Measurements from ENCODE around the gene DLX3.
"Not testable (repeated sequence)": the region's sequence is repeated elsewhere in the genome, so short reads cannot be mapped to it uniquely, and the experiment has no call there.

DLX3 gene

DNA sequence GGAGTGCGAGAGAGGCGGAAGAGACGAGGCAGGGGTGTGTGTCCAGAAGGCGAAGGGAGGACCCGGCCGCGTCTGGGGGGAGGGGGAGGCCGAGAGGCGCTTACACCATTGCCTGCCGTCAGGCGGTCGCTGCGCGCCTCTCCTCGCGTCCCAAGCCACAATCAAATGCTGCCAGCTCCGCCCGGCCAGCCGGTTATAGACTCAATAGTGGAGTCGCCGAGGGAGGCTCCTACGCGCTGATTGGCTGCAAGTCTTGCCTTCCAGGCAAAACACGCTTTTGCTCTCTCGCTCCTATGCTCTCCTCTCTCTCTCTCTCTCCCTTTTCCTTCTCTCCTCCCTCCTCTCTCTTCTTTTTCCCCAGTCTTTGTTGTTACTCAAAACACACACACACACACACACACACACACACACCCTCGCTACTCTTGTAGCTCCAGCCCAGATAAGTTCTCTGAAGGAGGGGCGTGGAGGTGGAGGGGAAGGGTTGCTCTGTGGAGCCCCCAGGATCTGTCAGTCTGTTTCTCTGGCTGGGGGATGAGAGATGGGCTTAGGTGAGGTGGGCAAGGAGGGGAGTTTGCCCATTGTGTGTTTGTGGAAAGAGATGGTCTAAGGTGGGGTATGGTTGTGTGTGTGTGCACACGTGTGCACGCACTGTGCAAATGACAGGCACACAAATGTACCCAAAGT is at the start of gene DLX3:
Gene DLX3, minus strand, starts transcription at position 170 of the 684 bp plus-strand sequence. CDS start 226 bp downstream, outside the sequence.
- peak in 9 of 51 donors; percentile 5 to 25 (median 14) for DNase-seq

DNA sequence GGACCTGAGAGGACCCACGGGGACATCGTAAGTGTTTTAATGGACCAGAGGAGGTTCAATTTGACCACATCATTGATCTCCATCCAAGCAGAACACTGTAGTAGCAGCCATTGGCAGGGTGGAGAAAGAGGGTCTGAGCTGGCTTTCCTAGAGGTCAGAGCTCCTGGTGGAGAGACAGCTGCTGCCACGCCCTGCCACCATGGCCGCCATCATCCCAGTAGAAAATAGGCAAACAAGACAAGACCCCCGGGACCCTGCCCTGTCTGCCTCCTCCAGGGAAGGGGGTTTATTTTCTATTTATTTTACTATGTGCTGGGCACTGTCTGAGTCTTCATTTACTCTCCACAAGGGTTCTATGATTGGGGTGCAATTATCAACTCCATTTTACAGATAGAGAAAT is 49.5 kb upstream of the DLX3 start:
- DNase-seq: no peak

DNA sequence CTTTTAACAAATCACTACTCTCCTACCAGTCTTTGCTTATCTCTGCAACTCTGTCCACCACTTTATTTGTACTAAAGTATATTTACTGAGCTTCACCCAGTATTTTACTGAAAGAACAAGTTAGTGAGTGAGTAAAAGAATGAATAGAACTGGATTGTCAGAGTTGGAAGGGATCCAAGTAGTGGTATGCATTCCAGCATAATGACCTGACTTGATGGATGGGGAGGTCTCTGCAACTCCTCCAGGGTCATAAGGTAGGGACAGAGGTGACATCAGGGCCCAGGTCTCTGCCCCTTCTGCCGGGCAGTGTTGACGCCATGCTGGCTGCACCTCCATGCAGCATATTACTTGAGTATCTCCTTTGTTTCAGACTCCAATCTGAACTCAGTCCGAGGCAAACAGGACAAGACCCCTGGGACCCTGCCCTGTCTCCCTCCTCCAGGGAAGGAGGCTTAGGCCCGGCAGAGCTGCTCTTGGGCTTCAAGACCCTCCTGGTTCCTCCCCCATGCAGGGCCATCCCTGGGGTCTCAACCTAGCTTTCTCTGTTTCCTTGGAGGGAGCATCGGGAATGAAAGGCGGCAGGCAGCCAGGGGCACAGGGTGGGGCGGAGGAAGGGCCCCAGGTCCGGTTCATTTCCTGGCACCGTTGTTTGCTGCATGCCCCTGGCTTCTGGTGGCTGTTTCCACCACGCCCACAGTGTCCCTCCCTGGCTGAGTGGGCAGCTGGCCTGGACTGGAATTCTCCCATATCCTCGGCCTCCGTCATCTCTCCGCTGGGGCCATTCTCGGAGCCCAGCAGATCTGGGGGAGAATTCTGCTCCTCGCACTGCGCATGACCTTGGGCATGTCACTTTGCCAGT is 48.5 kb upstream of the DLX3 start:
- DNase-seq: no peak

DNA sequence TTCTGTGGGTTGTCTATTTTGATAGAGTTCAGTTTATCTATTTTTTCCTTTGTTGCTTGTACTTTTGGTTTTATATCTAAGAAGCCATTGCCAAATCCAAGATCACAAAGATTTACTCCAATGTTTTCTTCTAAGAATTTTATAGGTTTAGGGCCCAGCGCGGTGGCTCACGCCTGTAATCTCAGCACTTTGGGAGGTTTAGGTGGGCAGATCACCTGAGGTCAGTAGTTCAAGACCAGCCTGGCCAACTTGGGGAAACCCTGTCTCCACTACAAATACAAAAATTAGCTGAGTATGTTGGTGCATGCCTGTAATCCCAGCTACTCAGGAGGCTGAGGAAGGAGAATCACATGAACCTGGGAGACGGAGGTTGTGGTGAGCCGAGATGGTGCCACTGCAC is 47.2 kb upstream of the DLX3 start:
- DNase-seq: no peak

DNA sequence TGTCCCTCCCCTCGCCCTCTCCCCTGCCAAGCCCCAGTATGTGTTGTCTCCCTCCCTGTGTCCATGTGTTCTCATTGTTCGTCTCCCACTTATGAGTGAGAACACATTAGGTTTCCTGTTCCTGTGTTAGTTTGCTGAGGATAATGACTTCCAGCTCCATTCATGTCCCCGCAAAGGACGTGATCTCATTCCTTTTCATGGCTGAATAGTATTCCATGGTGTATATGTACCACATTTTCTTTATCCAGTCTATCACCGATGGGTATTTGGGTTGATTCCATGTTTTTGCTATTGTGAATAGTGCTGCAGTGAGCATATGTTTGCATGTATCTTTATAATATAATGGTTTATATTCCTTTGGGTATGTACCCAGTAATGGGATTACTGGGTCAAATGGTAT is 45.5 kb upstream of the DLX3 start:
- not testable (repeated sequence) for DNase-seq

DNA sequence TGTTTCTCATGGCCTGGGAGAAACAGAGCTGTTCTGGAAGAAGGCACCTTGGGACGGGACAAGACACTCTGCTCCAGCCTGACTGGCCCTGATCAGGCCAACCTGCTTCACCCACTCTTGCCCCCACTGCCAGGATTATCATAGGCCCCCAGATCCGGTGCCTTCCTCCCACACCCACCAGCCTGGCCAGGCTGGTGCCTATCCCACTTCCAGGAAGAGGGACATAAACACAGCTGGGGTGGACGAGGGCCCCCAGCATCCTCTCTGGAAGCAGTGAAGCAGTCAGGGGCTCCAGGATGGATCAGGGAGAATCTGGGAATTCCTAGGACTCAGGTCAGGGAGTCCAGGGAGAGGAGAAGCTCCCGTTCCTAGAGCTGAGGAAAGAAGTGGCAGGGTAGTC is 44.0 kb upstream of the DLX3 start:
- DNase-seq: no peak

DNA sequence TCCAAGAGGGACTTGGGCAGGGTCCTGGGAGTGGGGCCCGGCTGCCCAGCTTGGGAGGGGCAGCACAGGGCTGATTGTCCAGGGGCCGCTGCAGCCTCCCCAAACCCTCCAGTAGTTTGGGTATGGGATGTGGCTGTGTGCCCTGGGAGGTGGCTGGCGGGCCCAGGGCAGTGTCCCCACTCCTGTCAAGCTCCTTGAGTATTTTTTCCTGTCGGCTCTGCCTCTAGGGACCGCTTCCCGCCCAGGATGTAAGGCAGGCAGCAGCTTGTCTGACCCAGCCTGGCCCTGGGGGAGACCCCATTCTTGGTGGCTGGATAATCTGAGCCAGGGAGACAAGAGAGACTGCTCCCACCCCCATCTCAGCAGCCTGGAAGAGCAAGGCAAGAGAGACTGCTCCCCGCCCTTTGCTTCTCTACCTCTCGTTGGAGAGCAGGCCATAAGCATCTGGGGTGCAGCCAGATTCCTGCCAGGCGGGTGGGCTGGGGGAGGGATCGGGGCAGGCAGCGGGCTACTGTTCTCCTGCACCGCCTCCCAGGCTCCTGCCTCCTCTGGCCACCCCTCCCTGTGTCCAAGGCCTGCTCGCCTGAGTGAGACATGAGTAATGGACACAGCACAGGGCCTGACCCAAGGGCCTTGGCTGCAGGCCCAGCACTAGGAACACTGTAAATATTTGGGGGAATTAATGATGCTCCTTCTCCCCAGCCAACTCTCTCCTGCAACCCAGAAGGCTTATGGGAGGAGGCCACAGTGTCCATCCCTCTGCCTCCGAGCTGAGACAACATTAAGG is 42.5 kb upstream of the DLX3 start:
- DNase-seq: no peak

DNA sequence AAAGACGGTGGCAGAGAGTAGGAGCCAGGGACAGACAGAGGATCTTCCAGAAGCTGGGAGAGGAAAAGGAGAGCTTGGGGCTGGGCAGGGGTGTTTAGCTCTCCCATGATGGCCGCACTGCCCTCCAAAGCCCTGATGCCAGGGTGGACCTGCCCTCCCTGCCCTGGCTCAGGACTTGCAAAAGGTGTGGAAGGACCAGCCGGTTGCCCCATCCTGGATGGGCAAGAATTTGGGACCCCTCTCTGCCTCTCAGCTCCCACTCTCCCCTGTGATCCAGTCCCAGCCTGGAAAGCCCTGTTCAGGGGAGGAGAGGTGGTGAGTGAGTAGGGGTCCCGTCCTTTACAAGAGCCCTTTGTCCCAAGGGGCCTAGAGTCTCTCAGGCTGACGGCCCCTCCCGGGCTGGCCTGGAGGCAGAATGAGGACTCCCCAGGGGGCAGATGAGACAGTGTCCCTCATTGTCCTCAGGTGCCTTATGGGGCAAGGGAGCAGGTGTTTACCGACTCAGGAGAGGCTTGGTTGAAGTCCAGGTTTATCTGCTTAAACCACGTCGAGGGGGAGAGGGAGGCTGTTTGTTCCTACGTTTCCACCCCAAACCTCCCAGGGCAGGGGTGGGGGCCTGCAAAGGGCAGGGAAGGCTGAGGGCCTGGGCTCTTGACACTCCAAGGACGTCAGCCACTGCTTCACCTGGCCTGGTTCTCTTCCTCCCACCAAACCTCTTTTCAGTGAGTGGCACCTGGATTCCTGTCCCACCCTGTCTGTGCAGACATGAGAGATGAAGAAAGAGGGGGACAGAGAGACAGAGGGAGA is 41.6 kb upstream of the DLX3 start:
- DNase-seq: no peak

DNA sequence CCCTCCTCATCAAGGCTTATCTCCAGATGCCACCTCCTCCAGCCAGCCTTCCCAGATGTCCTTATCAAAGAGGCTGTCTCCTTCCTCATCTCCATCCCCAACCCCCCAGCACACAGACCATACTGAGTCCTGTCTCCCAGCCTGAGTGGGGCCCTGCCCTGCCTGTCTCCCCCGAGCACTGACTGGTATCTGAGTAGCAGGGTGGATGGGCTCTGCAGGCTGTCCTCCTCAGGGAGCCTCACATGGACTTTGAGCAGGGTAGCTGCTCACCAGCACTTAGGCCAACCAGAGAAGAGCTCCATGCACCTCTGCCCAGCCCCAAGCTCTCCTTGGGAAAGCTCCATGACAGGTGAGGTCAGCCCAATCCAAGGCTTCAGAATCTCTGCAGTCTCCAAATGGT is 40.9 kb upstream of the DLX3 start:
- DNase-seq: no peak

DNA sequence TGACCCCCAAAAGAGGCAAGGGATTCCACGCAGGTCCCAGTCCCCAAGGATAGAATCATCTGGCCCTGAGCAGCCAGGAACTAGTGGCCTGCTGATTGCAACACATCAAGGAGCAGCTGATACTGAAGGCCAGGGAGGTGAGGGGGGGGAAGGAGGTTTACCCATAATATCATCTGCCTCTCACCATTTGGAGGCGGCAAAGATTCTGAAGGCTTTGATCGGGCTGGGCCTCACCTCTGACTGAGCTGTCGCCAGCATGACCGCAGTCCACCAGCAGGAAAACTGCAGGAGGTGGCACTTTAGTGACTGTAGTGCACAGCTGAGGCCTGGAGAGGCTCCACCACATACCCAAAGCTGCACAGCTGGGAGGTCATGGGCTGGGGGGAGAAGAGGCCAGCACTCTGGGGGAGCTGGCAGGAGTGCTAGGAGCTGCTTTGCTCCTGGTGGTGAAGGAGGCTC is 40.4 kb upstream of the DLX3 start:
- DNase-seq: no peak

DNA sequence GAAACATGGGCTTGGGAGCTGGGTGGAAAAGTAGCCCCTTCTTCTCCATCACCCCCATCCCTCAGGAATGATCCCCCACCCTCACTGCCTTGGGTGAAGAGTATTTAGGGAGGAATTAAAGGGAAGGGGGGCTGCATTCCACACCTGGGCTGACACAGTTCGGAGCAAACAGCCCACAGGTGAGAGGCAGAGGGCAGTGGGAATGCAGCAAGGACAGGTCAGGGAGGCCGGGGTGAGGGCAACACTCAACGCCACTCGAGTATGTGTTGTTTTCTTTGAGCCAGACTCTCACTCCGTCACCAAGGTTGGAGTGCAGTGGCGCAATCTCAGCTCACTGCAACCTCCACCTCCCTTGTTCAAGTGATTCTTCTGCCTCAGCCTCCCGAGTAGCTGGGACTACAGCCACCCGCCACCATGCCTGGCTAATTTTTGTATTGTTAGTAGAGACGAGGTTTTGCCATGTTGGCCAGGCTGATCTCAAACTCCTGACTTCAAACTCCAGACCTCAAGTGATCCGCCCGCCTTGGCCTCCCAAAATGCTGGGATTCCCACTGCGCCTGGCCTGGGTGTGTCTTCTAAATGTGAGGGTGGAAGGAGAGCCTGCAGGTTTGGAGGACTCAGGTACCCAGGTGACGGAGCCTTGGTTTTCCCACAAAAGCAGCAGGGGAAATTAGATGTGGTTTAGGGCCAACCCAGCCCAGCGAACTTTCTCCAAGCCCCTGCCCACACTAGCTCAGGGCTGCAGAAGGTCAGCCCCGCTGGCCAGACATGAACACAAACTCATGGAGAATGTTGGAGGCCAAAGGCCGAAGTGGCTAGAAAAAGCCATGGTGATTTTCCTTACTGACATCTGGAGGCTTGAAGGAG is 39.7 kb upstream of the DLX3 start:
- no peak for DNase-seq

DNA sequence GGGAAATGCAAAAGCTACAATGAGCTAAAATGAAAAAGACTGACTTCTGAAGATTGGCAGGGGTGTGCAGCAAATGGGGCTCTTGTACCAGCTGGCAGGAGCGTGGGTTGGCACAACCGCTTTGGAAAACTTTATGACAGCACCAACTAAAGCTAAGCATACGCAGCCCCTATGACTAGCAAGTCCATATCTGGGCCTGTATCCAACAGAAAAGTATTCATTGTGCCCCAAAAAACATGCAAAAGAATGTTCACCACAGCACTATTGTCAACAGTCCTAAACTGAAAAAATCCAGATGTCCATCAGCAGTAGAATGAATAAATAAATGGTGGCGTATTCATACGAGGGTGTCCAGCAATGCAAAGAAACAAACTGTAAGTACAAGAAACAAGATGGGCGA is 38.3 kb upstream of the DLX3 start:
- DNase-seq: no peak

DNA sequence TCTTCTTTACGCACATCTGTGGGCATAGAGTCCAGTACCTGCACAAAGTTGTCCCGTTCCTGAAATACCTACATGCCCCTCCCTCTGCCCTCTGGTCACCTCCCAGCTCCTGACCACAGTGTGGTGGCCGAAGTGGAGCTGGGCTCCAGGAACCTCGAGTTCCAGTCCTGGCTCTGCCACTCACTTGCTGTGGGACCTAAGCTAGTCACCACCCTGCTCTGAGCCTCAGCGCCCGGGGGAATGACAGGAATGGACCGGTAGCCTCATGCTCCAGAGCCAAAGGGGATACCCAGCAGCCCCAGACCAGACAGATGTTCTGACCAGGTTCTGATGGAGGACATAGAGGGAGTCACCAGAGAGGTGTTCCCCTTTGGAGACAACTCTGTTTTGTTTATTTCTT is 34.2 kb upstream of the DLX3 start:
- DNase-seq: no peak

DNA sequence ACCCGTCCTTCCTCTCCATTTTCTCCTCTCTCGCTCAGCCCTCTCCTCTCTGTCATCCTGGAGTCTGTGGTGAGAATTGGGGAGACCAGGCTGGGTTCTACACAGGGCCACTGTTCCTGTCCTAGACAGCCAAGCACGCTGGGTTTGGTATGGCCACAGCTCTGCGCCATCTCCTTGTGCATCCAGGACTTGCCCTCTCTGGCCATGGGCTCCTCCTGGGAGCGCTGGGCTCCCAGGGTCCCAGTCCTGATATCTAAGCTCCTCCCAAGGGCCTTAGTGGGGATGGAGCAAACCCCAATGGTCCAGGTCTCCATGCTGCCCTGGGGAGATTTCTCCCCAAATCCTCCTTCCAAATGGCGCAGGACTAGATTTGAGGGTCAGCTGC is 33.7 kb upstream of the DLX3 start:
- DNase-seq: no peak

DNA sequence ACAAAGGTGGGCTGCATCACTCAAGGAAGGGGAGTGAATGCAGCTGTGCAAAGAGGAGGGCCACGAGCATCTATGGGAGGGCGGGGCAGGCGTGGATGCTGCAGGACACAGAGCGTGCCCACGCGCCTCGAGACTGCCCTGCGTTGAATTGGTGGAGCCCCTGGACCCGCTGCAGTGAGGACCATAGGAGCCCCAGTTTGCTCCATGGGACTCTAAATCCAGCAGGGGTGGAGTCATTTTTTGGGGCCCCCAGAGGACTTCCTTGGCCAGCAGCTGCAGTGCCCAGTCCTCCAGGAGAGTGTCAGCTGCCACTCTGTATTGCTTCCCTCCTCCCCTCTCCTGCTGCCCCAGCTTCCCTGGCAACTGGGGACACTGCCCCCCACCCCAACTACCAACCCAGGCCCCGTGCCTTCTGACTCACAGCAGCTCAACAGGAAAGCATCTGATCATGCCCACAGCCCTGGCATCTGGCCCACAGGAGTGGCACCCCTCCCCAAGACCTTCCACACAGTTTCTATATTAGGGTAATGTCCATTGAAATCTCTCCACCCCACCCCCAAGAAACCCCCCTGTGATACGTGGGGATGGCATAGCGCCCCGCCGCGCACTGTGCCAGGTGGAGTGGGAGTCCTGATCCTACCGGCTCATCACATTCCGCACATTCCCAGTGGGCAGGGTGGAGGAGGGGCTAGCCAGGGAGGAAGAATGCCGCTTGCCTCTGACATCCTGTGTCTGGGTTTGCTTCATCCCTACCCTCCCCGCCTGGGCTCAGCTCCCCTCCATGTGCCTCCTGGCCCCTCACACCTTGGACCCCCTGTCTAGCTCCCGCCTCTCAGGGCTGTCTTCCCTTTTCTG is 33.1 kb upstream of the DLX3 start:
- DNase-seq: no peak

DNA sequence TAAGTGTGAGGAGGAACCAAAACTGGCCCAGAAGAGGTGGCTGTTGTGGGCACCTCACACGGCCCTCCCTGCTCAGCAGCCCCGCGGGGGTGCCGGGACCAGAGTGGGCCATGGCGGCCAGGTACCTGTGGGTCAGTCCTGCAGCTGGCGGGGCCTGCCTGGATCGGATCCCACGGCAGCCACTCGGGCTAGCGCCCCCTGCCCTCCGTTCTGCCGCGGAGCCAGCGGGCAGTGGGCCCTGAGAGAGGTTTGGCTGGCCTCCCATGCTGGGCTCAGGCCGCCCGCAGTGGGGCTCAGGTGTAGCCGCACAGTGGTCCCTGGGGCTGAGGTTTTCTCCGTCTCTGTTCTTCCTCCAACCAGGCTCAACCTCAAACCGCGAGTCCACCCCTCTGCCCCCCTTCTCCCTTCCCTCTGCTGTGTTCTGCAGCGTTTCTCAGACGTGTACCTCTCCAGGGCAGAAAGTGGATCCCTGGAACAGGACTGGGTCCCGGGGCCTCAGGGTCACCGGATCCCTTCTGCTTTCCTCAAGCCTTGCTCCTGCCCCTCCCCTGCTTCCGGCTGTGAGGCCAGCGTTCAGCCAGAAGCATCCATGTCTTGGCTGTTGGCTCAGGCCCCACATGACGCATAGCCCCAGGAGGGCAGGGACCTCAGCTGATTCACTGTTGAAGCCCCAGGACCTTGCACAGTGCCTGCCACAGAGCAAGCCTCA is 32.3 kb upstream of the DLX3 start:
- DNase-seq: peak in 1 of 51 donors; percentile 9

DNA sequence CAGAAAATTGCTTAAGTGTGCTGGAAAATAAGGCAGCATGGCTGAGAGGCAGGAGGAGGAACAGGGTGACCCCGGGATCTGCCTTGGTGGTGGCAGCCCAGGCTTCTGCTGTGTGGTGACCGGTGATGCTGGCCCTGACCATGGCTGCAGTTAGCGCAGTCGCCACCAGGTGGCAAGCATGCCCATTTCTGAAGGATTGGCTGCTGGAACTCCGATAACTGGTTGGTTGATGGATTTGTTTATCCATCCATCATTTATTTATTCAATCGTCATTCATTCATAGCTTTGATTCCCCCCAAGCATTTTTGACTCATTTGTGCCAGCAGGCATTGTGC is 31.8 kb upstream of the DLX3 start:
- DNase-seq: peak in 49 of 51 donors; percentile 12 to 84 (median 64)

DNA sequence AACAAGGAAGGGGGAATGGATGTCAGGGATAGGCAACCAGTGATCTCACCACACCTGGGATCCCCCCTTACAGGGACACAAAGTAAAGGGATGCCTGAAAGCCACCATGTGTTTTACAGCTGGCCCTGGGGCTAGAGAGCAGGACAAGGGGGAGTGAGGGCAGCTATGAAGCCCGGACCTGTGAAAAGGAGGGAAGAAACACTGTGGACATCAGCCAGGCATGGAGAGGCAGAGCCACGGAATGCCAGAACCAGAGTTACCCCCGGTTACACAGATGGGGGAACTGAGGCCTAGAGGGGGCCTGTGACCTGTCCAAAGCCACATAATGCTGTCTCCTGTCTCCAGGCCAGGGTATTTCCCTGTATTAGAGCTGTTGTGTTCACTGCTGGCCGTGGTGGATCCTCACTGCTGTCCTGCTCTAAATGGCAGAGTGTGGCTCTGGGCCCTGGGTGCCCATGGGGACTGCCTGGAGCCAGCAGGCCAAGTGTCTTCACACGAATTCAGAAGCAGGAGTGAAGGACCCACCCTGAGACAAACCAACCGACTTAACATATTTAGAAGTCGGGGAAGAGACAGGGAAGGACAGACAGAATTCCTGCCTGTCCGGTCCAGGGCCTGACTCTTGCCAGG is 31.1 kb upstream of the DLX3 start:
- no peak for DNase-seq

All from hypothalamus (tissue), 51 donors.